Measurements from ENCODE around the gene HES2. TPM values are rescaled to one million over a fixed set of nuclear protein-coding genes. Genes with fewer than 3 reads are reported as not detected.

The HES2 gene
- total and polyA plus RNA-seq, 2 experiments from 2014 or later, result 1.6 to 2.1 TPM

DNA sequence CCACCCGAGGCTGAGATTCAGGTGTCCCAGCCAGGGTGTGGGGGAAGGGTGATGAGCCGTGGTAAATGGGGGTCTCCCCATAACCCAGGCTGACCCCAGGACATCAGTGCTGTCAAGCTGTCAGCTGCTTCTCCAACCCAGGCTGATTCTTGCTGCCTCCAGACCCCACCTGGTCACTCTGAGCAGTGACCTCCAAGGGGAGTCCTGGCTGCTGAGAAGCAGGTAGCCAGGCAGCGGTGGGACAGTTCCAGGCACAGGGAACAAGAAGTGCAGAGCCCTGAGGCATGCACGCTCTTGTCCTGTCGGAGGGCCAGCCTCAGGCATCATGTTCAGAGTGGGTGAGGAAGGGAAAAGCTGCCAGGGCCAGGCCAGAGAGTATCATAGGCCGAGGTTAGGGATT is 5.9 kb upstream of the HES2 start (continued):
- TF ChIP-seq, protein P1, sequence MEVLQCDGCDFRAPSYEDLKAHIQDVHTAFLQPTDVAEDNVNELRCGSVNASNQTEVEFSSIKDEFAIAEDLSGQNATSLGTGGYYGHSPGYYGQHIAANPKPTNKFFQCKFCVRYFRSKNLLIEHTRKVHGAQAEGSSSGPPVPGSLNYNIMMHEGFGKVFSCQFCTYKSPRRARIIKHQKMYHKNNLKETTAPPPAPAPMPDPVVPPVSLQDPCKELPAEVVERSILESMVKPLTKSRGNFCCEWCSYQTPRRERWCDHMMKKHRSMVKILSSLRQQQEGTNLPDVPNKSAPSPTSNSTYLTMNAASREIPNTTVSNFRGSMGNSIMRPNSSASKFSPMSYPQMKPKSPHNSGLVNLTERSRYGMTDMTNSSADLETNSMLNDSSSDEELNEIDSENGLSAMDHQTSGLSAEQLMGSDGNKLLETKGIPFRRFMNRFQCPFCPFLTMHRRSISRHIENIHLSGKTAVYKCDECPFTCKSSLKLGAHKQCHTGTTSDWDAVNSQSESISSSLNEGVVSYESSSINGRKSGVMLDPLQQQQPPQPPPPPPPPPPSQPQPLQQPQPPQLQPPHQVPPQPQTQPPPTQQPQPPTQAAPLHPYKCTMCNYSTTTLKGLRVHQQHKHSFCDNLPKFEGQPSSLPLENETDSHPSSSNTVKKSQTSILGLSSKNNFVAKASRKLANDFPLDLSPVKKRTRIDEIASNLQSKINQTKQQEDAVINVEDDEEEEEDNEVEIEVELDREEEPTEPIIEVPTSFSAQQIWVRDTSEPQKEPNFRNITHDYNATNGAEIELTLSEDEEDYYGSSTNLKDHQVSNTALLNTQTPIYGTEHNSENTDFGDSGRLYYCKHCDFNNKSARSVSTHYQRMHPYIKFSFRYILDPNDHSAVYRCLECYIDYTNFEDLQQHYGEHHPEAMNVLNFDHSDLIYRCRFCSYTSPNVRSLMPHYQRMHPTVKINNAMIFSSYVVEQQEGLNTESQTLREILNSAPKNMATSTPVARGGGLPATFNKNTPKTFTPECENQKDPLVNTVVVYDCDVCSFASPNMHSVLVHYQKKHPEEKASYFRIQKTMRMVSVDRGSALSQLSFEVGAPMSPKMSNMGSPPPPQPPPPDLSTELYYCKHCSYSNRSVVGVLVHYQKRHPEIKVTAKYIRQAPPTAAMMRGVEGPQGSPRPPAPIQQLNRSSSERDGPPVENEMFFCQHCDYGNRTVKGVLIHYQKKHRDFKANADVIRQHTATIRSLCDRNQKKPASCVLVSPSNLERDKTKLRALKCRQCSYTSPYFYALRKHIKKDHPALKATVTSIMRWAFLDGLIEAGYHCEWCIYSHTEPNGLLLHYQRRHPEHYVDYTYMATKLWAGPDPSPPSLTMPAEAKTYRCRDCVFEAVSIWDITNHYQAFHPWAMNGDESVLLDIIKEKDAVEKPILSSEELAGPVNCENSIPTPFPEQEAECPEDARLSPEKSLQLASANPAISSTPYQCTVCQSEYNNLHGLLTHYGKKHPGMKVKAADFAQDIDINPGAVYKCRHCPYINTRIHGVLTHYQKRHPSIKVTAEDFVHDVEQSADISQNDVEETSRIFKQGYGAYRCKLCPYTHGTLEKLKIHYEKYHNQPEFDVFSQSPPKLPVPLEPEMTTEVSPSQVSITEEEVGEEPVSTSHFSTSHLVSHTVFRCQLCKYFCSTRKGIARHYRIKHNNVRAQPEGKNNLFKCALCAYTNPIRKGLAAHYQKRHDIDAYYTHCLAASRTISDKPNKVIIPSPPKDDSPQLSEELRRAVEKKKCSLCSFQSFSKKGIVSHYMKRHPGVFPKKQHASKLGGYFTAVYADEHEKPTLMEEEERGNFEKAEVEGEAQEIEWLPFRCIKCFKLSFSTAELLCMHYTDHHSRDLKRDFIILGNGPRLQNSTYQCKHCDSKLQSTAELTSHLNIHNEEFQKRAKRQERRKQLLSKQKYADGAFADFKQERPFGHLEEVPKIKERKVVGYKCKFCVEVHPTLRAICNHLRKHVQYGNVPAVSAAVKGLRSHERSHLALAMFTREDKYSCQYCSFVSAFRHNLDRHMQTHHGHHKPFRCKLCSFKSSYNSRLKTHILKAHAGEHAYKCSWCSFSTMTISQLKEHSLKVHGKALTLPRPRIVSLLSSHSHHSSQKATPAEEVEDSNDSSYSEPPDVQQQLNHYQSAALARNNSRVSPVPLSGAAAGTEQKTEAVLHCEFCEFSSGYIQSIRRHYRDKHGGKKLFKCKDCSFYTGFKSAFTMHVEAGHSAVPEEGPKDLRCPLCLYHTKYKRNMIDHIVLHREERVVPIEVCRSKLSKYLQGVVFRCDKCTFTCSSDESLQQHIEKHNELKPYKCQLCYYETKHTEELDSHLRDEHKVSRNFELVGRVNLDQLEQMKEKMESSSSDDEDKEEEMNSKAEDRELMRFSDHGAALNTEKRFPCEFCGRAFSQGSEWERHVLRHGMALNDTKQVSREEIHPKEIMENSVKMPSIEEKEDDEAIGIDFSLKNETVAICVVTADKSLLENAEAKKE (CRISPR knock-in tag; IDR thresholded peaks at IDR 0.05), result no peak
- TF ChIP-seq ZNF114 (CRISPR knock-in tag; IDR thresholded peaks at IDR 0.05) (no peak), POLR2AphosphoS5 (IDR thresholded peaks at IDR 0.05; ENCODE audit: low read depth) (no peak)

DNA sequence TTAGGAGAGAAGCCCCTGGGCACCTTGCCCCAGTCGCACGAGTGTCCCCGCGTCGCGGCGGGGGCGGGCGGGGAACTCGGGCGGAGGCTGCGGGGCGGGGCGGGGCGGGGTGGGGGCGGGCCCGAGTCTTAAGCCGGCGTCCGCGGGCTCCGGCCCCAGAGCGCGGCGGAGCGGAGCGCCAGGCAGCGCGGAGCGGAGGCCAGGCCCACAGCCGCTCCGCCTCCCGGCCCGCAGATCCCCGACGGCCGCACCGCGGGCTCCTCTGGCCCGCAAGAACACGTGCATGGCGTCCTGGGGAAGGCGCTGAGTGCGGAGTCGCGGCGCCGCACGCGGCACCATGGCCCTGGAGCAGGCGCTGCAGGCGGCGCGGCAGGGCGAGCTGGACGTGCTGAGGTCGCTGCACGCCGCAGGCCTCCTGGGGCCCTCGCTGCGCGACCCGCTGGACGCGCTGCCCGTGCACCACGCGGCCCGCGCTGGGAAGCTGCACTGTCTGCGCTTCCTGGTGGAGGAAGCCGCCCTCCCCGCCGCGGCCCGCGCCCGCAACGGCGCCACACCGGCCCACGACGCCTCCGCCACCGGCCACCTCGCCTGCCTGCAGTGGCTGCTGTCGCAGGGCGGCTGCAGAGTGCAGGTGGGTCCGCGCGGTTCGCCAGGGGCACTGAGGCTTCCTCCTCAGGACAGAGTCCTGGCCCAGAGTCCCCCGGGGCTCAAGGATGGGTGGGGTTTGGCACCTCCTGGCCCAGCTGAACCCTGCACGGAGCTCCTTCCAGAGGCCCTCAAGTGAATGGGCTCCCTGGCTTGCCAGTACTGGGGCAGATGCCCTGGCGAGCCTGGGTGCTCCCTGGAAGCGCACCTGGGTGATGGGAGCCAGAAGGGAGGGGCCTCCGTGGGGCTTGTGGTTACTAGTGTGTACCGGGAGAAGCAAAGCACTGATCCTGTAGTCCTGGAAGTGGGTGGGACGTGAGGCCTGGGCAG is 5.2 kb upstream of the HES2 start, which contains the start of gene ESPN:
TSS of gene ESPN (plus strand) at position 158 of the 975 bp plus-strand sequence. CDS start at position 338, 180 bp downstream.
- TF ChIP-seq EZH2phosphoT487 (IDR thresholded peaks at IDR 0.05; ENCODE audit: unreplicated experiment), result peak; percentile 76
- peak; percentile 24 for TF ChIP-seq EZH2 (IDR thresholded peaks at IDR 0.05; ENCODE audit: low read depth, unreplicated experiment)
- no peak for TF ChIP-seq JUNB (IDR thresholded peaks at IDR 0.05; ENCODE audit: unreplicated experiment)
- Histone ChIP-seq H3K79me2 (replicated peaks; ENCODE audit: insufficient read depth) (no peaks in the 10 kb centered on the region), H3F3A (replicated peaks; ENCODE audit: low read depth) (peaks cover 22% of the 10 kb centered on the region), H3K4me2 (peak within 1 kb of the TSS; percentile 80), H3K4me3 (peak within 1 kb of the TSS; percentile 51), H3K4me1 (ENCODE audit: insufficient read depth) (peaks cover 7% of the 10 kb centered on the region; the same call in 1 of the 2 replicates), H3K27me3 (ENCODE audit: insufficient read depth) (peaks cover 75% of the 10 kb centered on the region), H3K9me2 (ENCODE audit: insufficient read depth) (no peaks in the 10 kb centered on the region), H3K36me3 (ENCODE audit: insufficient read depth) (no peaks in the 10 kb centered on the region), H3K27ac (ENCODE audit: low read depth) (no peak within 1 kb of the TSS), H4K20me1 (replicated peaks; ENCODE audit: insufficient read depth) (no peaks in the 10 kb centered on the region), H2AFZ (peak within 1 kb of the TSS; percentile 91)
- ATAC-seq, result peak; percentile 14
- H3K36me3 Mint-ChIP-seq (ENCODE audit: low read depth), result no peaks in the 10 kb centered on the region
- H3K27me3 Mint-ChIP-seq (ENCODE audit: insufficient read depth, low read depth, poor library complexity), result peaks cover 72% of the 10 kb centered on the region
- H3K4me3 Mint-ChIP-seq, result peak within 1 kb of the TSS; percentile 57
- H3K4me1 Mint-ChIP-seq, result peaks cover 14% of the 10 kb centered on the region; the same call in 2 of the 3 replicates
- peak; percentile 60 for DNase-seq (ENCODE audit: low spot score)
- H3K27ac Mint-ChIP-seq, result no peak within 1 kb of the TSS
- no peaks in the 10 kb centered on the region for H3K9me3 Mint-ChIP-seq
